Activated T-cell treated with anti-CD3 and anti-CD28 coated beads for 4 hours (primary cell): ENCODE measurements around the gene MRPS18A.
"Not testable (repeated sequence)": the region's sequence is repeated elsewhere in the genome, so short reads cannot be mapped to it uniquely, and the experiment has no call there.

Source experiments
- DNase-seq: peaks from one replicate; pipeline ENCODE4 v3.0.0-alpha.2; 2020

MRPS18A gene

DNA sequence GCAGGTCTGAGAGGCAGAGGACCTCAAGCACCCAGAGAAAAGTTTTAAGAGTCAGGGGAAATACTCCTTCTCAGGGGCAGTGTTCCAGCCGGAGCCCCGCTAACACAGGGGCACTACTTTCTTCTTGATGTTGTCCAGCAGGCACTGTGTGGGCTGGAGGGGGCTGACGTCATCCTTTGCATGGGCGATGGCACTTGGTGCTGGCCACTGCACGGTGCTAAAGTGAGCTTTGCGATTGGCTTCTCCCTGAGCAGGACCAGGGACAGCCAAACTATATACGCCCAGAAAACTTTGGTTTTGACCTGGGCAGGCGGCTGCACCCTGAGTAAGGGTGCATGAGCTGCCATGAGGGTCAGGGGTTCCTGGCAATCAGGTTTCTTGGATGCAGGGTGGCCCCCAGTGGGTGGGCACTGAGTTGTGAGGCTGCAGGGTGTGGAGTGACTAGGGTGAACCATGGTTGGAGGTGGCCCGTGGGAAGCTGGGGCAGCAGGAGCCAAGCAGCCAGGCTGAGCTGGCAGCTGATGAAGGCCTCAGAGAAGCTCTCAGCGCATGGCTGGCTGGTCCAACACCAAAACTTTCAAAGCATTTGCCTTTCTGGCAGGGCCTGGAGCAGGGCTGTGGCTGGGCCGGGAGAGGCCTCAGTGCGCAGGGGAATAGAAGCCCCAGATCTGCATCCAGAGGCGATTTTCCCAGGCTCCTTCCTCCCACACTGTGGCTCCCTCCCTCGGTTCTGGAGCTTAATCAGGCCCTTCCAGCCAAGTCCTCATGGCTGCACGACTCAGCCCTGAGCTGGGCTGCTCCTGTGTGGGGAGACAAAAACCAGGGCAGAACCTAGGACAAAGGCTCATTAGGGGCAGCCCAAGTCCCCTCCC, 18.3 kb downstream of the MRPS18A start:
- DNase-seq, result no peak

- DNase-seq, result peak; percentile 14
Measured at GRCh38 chr6:43668151-43669028, 19.2 kb downstream of the MRPS18A start.

- DNase-seq, result peak; percentile 82
Measured at GRCh38 chr6:43667245-43668150, 20.1 kb downstream of the MRPS18A start.

- no peak for DNase-seq
Measured at GRCh38 chr6:43666196-43666920, 21.2 kb downstream of the MRPS18A start.

- no peak for DNase-seq
Measured at GRCh38 chr6:43665376-43665775, 22.2 kb downstream of the MRPS18A start.

DNA sequence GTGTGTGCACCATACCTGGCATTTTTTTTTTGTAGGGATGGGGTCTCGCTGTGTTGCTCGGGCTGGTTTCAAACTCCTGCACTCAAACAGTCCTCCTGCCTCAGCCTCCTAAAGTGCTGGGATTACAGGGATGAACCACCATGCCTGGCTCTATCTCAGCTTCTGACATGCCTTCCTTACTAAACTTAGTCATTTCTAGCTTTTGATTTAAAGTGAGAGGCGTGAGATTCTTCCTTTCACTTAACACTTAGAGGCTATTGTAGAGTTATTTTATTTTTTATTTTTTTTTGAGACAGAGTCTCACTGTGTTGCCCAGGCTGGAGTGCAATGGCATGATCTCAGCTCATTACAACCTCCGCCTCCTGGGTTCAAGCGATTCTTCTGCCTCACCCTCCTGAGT, 24.6 kb downstream of the MRPS18A start:
- DNase-seq, result not testable (repeated sequence)

DNA sequence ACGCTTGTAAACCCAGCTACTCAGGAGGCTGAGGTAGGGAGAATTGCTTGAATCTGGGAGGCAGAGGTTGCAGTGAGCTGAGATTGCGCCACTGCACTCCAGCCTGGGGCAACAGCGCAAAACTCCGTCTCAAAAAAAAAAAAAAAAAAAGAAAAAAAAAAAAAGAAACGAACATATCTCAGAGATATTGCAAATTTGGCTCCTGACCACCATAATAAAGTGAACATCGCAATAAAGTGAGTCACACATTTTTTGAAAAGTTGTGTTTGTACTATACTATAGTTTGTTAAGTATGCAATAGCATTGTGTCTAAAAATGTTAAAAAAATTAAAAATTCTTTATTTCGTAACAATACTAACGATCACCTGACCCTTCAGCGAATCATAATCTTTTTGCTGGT, 29.4 kb downstream of the MRPS18A start:
- DNase-seq, result no peak

DNA sequence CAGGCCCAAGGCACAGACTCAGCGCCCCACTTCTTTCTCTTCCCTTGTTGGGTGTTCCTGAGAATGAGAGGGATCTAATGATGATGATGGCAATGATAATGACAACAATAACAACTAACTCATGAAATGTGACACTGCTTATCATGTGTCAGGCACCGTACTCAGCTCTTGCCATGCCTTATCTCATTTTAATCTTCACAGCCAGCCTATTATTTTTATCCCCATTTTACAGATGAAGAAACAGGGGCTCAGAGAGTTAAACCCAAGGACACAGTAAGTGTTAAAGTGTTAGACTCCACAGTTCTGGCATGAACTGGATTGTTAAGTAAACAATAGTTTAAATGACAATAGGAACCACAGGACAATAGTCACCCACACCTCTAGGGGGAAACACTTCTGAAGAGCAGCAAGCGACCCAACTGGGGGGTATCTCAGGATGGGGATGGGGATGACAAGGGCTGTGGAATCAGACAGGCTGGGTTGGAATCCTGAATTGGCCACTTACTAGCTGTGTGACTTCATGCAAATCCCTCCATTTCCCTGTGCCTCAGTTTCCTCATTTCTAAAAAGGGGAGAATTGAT, 30.3 kb downstream of the MRPS18A start:
- DNase-seq, result no peak

DNA sequence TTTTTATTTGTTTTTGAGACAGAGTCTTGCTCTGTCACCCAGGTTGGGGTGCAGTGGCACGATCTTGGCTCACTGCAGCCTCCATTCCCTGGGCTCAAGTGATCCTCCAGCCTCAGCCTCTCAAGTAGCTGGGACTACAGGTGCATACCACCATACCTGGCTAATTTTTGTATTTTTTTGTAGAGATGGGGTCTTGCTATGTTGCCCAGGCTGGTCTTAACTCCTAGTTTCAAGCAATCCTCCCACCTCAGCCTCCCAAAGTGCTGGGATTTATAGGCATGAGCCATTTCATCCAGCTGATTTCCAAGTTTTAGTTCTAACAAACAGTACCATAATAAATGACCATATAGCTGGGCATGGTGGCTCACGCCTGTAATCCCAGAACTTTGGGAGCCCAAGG, 34.8 kb downstream of the MRPS18A start:
- DNase-seq, result not testable (repeated sequence)

DNA sequence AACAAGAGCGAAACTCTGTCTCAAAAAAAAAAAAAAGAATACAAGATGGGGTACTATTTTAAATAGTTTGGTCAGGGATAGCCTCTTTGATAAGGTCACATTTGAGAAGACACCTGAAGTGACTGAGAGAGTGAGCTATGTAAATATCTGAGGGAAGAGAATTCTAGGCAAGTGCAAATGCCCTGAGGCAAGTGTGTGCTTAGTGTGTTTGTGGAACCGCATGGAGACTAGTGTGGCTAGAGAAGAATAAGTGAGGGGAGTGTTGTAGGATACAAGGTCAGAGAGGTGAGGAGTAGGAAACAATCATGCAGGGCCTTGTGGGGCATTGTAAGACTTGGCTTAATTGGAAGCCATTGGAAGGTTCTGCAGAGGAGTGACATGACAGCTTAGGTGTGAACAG, 39.3 kb downstream of the MRPS18A start:
- DNase-seq, result no peak

DNA sequence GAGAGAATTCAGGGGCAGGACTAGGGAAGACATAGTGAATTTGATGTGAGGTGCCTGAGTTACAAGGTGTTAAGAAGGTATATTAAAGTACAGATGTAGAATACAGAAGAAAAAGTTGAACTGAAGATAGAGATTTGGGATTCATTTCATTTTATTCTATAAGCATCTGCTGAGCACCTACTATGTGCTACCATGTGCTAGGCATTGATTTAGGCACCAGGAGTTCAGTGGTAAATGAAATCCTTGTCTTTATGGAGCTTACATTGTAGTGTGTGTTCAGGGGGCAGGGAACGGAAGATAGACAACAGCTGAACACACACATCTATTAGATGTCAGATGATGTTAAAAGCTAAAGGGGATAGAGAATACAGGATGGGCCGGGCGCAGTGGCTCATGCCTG, 40.0 kb downstream of the MRPS18A start:
- no peak for DNase-seq

GRCh38 chr6:43645613-43645964, 42.0 kb downstream of the MRPS18A start:
- DNase-seq, result no peak

DNA sequence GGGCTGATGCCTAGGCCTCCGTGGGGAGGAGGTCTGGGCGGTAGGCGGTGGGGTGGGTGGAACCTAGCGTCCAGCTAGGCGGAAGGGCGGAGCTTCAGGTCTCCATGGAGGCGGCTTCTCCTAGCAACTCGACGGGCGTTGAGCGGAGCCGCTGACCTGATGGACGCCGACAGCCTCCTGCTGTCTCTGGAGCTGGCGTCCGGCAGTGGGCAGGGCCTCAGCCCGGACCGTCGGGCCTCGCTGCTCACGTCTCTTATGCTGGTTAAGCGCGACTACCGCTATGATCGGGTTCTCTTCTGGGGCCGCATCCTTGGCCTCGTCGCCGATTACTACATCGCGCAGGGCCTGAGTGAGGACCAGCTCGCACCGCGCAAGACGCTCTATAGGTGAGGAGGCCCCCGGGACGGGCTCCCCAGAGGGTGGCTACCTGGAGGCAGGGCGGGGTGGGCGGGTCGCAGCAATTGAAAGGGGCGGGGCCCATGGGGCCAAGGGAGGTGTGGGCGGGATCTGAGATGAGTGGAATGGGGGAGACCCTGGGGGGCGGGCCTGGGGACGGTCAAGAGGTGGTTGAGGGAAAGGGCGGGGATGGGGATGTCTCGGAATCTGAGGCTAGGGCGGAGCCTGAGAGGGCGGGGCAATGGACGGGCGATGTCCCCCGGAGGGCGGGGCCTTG, 42.5 kb downstream of the MRPS18A start, which contains the start of gene RSPH9:
Gene RSPH9 (plus strand): TSS at position 97 of the 673 bp plus-strand sequence. CDS start 63 bp downstream, at position 160.
- peak; percentile 52 for DNase-seq

- no peak for DNase-seq
Measured at GRCh38 chr6:43639984-43640800, 47.4 kb downstream of the MRPS18A start.

DNA sequence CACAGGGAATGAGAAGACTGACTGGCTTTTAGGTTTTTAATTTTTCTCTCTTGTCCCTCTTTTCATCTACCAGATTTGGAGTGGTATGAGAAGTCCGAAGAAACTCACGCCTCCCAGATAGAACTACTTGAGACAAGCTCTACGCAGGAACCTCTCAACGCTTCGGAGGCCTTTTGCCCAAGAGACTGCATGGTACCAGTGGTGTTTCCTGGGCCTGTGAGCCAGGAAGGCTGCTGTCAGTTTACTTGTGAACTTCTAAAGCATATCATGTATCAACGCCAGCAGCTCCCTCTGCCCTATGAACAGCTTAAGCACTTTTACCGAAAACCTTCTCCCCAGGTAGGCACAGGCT, 51.3 kb downstream of the MRPS18A start:
- no peak for DNase-seq

GRCh38 chr6:43635387-43636307, 51.9 kb downstream of the MRPS18A start, which contains the start of gene MAD2L1BP:
MAD2L1BP (plus strand) TSS chr6:43635840; CDS start chr6:43635876, 36 bp downstream.
- DNase-seq, result peak; percentile 83

- no peak for DNase-seq
Measured at GRCh38 chr6:43634702-43635303, 52.8 kb downstream of the MRPS18A start.

DNA sequence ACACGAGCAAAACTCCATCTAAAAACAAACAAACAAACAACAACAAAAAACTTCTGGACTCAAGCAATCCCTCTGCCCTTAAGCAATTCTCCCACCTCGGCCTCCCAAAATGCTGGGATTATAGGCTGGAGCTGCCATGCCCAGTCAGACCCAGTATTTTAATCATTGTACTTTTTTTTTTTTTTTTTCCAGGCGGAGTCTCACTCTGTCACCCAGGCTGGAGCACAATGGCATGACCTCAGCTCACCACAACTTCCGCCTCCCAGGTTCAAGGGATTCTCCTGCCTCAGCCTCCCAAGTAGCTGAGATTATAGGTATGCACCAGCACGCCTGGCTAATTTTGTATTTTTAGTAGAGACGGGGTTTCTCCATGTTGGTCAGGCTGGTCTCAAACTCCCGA, 54.6 kb downstream of the MRPS18A start:
- DNase-seq, result not testable (repeated sequence)
